ENCODE data around the gene CREG1. TPM values are rescaled to one million over a fixed set of nuclear protein-coding genes. Genes with fewer than 3 reads are reported as not detected.

CREG1 gene
- total and polyA plus RNA-seq, 3 experiments from 2014 or later: 14.6 to 19.5 (median 15.3) TPM

DNA sequence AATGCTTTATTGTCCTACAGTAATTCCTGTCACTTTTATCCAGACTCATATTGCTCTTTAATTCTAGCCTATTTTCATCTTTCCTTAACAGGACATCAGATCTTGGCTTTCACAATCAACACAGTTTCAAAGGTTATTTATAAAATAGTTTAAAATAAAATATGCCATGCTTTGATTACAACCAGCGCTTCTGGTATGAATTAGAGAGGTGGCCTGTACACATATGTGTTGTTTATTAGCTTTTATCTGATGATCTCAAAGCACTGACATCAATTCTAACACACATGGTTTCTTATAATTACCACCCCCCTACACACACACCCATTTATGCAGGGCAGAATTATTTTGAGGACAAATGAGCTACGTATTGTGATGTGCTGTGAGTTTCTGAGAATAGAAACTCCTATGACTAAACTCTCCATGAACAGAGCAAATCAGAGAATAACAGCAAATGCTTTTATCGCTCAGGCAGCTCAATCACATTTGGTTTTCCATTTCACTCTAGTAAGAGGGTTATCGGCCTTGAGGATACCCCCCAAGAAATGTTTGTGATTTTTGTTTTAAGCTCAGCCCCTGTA is 53.2 kb downstream of the CREG1 start:
- Histone ChIP-seq H3K4me3 (ENCODE audit: low read length) (no peak overlapping the region), H3K27me3 (ENCODE audit: insufficient read depth, low read length, poor library complexity, severe bottlenecking) (no peaks in the 10 kb centered on the region), H3K27ac (ENCODE audit: low read depth, low read length) (no peak overlapping the region), H3K4me1 (ENCODE audit: insufficient read depth, low read length) (peaks cover 98% of the 10 kb centered on the region), H3K36me3 (ENCODE audit: insufficient read depth, low read length) (peaks cover 18% of the 10 kb centered on the region), H3K9me3 (ENCODE audit: low read length) (no peaks in the 10 kb centered on the region)
- H3K9me3 Mint-ChIP-seq: no peaks in the 10 kb centered on the region
- ChIA-PET POLR2A (interaction anchor here (1.0 to 1.8 kb wide), 2 partner anchors 14 to 16 kb away, joined by 3 to 7 read pairs; no protein-coding TSS in a partner anchor), CTCF (interaction anchor here (0.7 to 1.5 kb wide), 3 partner anchors 20 to 33 kb away, joined by 3 to 5 read pairs (median 4); no protein-coding TSS in a partner anchor)
- DNase-seq: no peak
- H3K4me1 Mint-ChIP-seq: peaks cover 92 to 100% (median 99%) of the 10 kb centered on the region in 3 donors
- peak overlapping the region; percentile 53 to 96 (median 76) for H3K27ac Mint-ChIP-seq
- H3K36me3 Mint-ChIP-seq: peaks cover 0 to 95% (median 31%) of the 10 kb centered on the region in 3 donors
- H3K4me3 Mint-ChIP-seq: peak overlapping the region; percentile 21 to 72 (median 58)
- H3K27me3 Mint-ChIP-seq: no peaks in the 10 kb centered on the region

GRCh38 chr1:167499664-167500101 is 53.9 kb downstream of the CREG1 start:
- Histone ChIP-seq H3K27me3 (ENCODE audit: insufficient read depth, low read length, poor library complexity, severe bottlenecking) (no peaks in the 10 kb centered on the region), H3K4me3 (ENCODE audit: low read length) (no peak overlapping the region), H3K36me3 (ENCODE audit: insufficient read depth, low read length) (peaks cover 23% of the 10 kb centered on the region), H3K4me1 (ENCODE audit: insufficient read depth, low read length) (peaks cover 100% of the 10 kb centered on the region), H3K9me3 (ENCODE audit: low read length) (no peaks in the 10 kb centered on the region), H3K27ac (ENCODE audit: low read depth, low read length) (no peak overlapping the region)
- ChIA-PET POLR2A (interaction anchor here (1.2 to 1.9 kb wide), 3 partner anchors 15 to 52 kb away, joined by 3 to 7 read pairs (median 4); no protein-coding TSS in a partner anchor), CTCF (interaction anchor here (0.7 to 1.5 kb wide), 3 partner anchors 15 to 31 kb away, joined by 3 to 4 read pairs (median 4); no protein-coding TSS in a partner anchor)
- no peak for DNase-seq
- Mint-ChIP-seq H3K9me3 (no peaks in the 10 kb centered on the region), H3K36me3 (peaks cover 0 to 93% (median 30%) of the 10 kb centered on the region in 3 donors), H3K27ac (peak overlapping the region; percentile 41 to 96 (median 74)), H3K4me3 (peak overlapping the region; percentile 9 to 72 (median 48)), H3K4me1 (peaks cover 93 to 100% (median 99%) of the 10 kb centered on the region in 3 donors), H3K27me3 (no peaks in the 10 kb centered on the region)

DNA sequence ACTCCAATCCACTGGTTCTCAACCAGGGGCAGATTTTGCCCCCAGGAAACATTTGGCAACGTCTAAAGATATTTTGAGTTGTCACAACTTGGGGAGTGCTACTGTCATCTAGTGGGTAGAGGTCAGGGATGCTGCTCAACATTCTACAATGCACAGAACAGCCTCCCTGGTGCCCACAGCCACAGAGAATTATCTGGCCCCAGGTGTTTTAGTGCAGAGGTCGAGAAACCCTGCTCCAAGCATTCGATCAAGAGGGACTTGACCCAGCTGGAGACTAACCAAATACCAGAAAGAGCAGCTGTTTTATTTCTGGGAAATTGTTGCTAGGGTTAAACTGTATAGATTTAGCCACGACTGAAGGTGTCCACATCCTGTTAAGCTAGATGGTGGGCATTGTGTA is 54.5 kb downstream of the CREG1 start:
- Histone ChIP-seq H3K9me3 (ENCODE audit: low read length) (no peaks in the 10 kb centered on the region), H3K27ac (ENCODE audit: low read depth, low read length) (no peak overlapping the region), H3K4me3 (ENCODE audit: low read length) (no peak overlapping the region), H3K4me1 (ENCODE audit: insufficient read depth, low read length) (peaks cover 100% of the 10 kb centered on the region), H3K36me3 (ENCODE audit: insufficient read depth, low read length) (peaks cover 28% of the 10 kb centered on the region), H3K27me3 (ENCODE audit: insufficient read depth, low read length, poor library complexity, severe bottlenecking) (no peaks in the 10 kb centered on the region)
- ChIA-PET CTCF (interaction anchor here (0.7 to 1.5 kb wide), 3 partner anchors 16 to 31 kb away, joined by 3 to 4 read pairs (median 4); no protein-coding TSS in a partner anchor), POLR2A (interaction anchor here (1.2 to 1.9 kb wide), 3 partner anchors 15 to 51 kb away, joined by 3 to 7 read pairs (median 4); no protein-coding TSS in a partner anchor)
- Mint-ChIP-seq H3K4me3 (peak overlapping the region; percentile 9 to 72 (median 48)), H3K27ac (peak overlapping the region; percentile 41 to 96 (median 78)), H3K9me3 (no peaks in the 10 kb centered on the region), H3K36me3 (peaks cover 0 to 93% (median 30%) of the 10 kb centered on the region in 3 donors), H3K27me3 (no peaks in the 10 kb centered on the region), H3K4me1 (peaks cover 94 to 100% (median 99%) of the 10 kb centered on the region in 3 donors)
- no peak for DNase-seq

- peaks cover 94 to 100% (median 99%) of the 10 kb centered on the region in 3 donors for H3K4me1 Mint-ChIP-seq
- CTCF ChIA-PET: interaction anchor here (2.1 kb wide), 1 partner anchor 19 kb away, joined by 7 read pairs; no protein-coding TSS in a partner anchor
- POLR2A ChIA-PET: interaction anchor here (1.0 kb wide), 1 partner anchor 21 kb away, joined by 3 read pairs; the partner anchor contains the start of gene CD247
- H3K27ac Mint-ChIP-seq: peak overlapping the region; percentile 17 to 97 (median 83)
- Histone ChIP-seq H3K4me3 (ENCODE audit: low read length) (no peak overlapping the region), H3K9me3 (ENCODE audit: low read length) (no peaks in the 10 kb centered on the region), H3K27ac (ENCODE audit: low read depth, low read length) (no peak overlapping the region), H3K36me3 (ENCODE audit: insufficient read depth, low read length) (peaks cover 36% of the 10 kb centered on the region), H3K4me1 (ENCODE audit: insufficient read depth, low read length) (peaks cover 100% of the 10 kb centered on the region), H3K27me3 (ENCODE audit: insufficient read depth, low read length, poor library complexity, severe bottlenecking) (no peaks in the 10 kb centered on the region)
- H3K4me3 Mint-ChIP-seq: peak overlapping the region in 2 of 7 donors; percentile 46 to 61
- no peak for DNase-seq
- no peaks in the 10 kb centered on the region for H3K9me3 Mint-ChIP-seq
- H3K36me3 Mint-ChIP-seq: peaks cover 0 to 88% (median 19%) of the 10 kb centered on the region in 3 donors
- no peaks in the 10 kb centered on the region for H3K27me3 Mint-ChIP-seq
Observed at GRCh38 chr1:167496797-167497619, 56.6 kb downstream of the CREG1 start.

DNA sequence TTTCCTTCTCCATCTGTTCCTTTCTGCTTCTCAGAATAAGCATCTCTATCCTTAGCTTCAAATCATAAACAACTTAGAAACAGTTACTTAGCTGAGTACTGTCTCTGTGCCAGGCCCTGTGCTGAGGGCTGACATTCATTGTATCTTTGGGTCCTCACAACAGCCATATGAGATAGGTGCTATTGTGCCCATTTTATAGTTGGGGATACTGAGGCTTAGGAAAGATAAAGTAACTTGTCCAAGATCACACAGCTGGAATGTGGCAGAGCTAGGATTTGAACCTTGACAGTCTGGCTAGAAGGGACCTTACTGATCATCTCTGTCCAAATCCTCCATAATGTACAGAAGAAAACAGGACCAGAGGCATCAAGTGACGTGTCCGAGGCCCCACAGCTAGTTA is 60.2 kb downstream of the CREG1 start:
- Mint-ChIP-seq H3K4me1 (peaks cover 93 to 100% (median 99%) of the 10 kb centered on the region in 3 donors), H3K27me3 (no peaks in the 10 kb centered on the region), H3K9me3 (no peaks in the 10 kb centered on the region), H3K4me3 (peak overlapping the region; percentile 1 to 89 (median 70)), H3K27ac (peak overlapping the region; percentile 68 to 97 (median 96)), H3K36me3 (peaks cover 0 to 75% (median 12%) of the 10 kb centered on the region in 3 donors)
- POLR2A ChIA-PET: interaction anchor here (0.9 to 2.9 kb wide), 3 partner anchors 10 to 46 kb away, joined by 4 to 17 read pairs (median 8); partner anchors contain the start of gene CD247
- H3K27me3 ChIP-seq (ENCODE audit: insufficient read depth, low read length, poor library complexity, severe bottlenecking): no peaks in the 10 kb centered on the region
- no peak overlapping the region for H3K27ac ChIP-seq (ENCODE audit: low read depth, low read length)
- CTCF ChIA-PET: interaction anchor here (1.3 to 2.9 kb wide), 5 partner anchors 8 to 38 kb away, joined by 3 to 12 read pairs (median 5); partner anchors contain the start of gene CD247
- no peaks in the 10 kb centered on the region for H3K9me3 ChIP-seq (ENCODE audit: low read length)
- H3K4me3 ChIP-seq (ENCODE audit: low read length): no peak overlapping the region
- H3K4me1 ChIP-seq (ENCODE audit: insufficient read depth, low read length): peaks cover 98% of the 10 kb centered on the region
- DNase-seq: no peak
- H3K36me3 ChIP-seq (ENCODE audit: insufficient read depth, low read length): peaks cover 27% of the 10 kb centered on the region

- H3K4me1 Mint-ChIP-seq: peaks cover 93 to 100% (median 99%) of the 10 kb centered on the region in 3 donors
- H3K27me3 Mint-ChIP-seq: no peaks in the 10 kb centered on the region
- no peaks in the 10 kb centered on the region for H3K9me3 Mint-ChIP-seq
- DNase-seq: peak in 4 of 5 donors; percentile 30 to 70 (median 50)
- Histone ChIP-seq H3K36me3 (ENCODE audit: insufficient read depth, low read length) (peaks cover 19% of the 10 kb centered on the region), H3K9me3 (ENCODE audit: low read length) (no peaks in the 10 kb centered on the region), H3K4me3 (ENCODE audit: low read length) (peak overlapping the region; percentile 23), H3K4me1 (ENCODE audit: insufficient read depth, low read length) (peaks cover 98% of the 10 kb centered on the region), H3K27ac (ENCODE audit: low read depth, low read length) (no peak overlapping the region), H3K27me3 (ENCODE audit: insufficient read depth, low read length, poor library complexity, severe bottlenecking) (no peaks in the 10 kb centered on the region)
- H3K27ac Mint-ChIP-seq: peak overlapping the region; percentile 82 to 97 (median 94)
- H3K36me3 Mint-ChIP-seq: peaks cover 0 to 74% (median 11%) of the 10 kb centered on the region in 3 donors
- CTCF ChIA-PET: interaction anchor here (0.7 to 2.9 kb wide), 5 partner anchors 12 to 41 kb away, joined by 3 to 12 read pairs (median 3); partner anchors contain the start of gene CD247
- H3K4me3 Mint-ChIP-seq: peak overlapping the region; percentile 60 to 89 (median 70)
- POLR2A ChIA-PET: interaction anchor here (0.7 to 2.9 kb wide), 5 partner anchors 9 to 75 kb away, joined by 4 to 17 read pairs (median 11); partner anchors contain the start of gene CD247
Observed at GRCh38 chr1:167492481-167492910, 61.1 kb downstream of the CREG1 start.
